DND-41 (cell line): ENCODE data around the gene FBXW12.
"Not testable (repeated sequence)": the region's sequence is repeated elsewhere in the genome, so short reads cannot be mapped to it uniquely, and the experiment has no call there.

Experiments
- ATAC-seq: fragments of 200-7000 bp; cut with Tn5 transposase; 3 replicates; pipeline ENCODE4 v1.9.1; 2021; ENCODE audit warnings: low read depth; ENCODE audit not compliant: insufficient read depth
- DNase-seq: peaks from one replicate; pipeline ENCODE4 v3.0.0-alpha.2; 2020
- H2AFZ ChIP-seq: 2 replicates; pipeline ENCODE4 v1.6.0; 2012; ENCODE audit warnings: low read depth, low read length
- H3K27ac ChIP-seq: 2 replicates; pipeline ENCODE4 v1.5.1; 2012; ENCODE audit warnings: low read length, inconsistent platforms
- H3K27me3 ChIP-seq: fragments of 200-600 bp; sonication (generic); 2 replicates; pipeline ENCODE4 v1.6.0; 2012; ENCODE audit warnings: low read length, mild to moderate bottlenecking, inconsistent platforms; ENCODE audit not compliant: insufficient read depth, poor library complexity
- H3K36me3 ChIP-seq: 2 replicates; pipeline ENCODE4 v1.5.1; 2012; ENCODE audit warnings: low read length, inconsistent platforms; ENCODE audit not compliant: insufficient read depth
- H3K4me1 ChIP-seq: 2 replicates; pipeline ENCODE4 v1.5.1; 2012; ENCODE audit warnings: mild to moderate bottlenecking, low read length; ENCODE audit not compliant: insufficient read depth
- H3K4me2 ChIP-seq: 2 replicates; pipeline ENCODE4 v1.6.0; 2012; ENCODE audit warnings: mild to moderate bottlenecking, moderate library complexity, low read length, inconsistent platforms; ENCODE audit not compliant: insufficient read depth
- H3K4me3 ChIP-seq, 2 experiments: fragments of 200-600 bp in 1 of 2; shearing (Covaris generic) in 1 of 2; 2 replicates each; pipeline ENCODE4 v1.5.1; 2012 to 2016; ENCODE audit warnings: inconsistent platforms in 2 of 2, low read length in 2 of 2, mild to moderate bottlenecking in 2 of 2, low read depth in 1 of 2, moderate library complexity in 1 of 2
- H3K79me2 ChIP-seq: 2 replicates; pipeline ENCODE4 v1.6.0; 2012; ENCODE audit warnings: low read length, inconsistent platforms; ENCODE audit not compliant: insufficient read depth
- H3K9ac ChIP-seq: 2 replicates; pipeline ENCODE4 v1.6.0; 2012; ENCODE audit warnings: low read depth, mild to moderate bottlenecking, inconsistent platforms, low read length, moderate library complexity
- H3K9me3 ChIP-seq: 2 replicates; pipeline ENCODE4 v1.5.1; 2012; ENCODE audit warnings: low read length, moderate library complexity, mild to moderate bottlenecking, inconsistent platforms; ENCODE audit not compliant: insufficient read depth, severe bottlenecking
- H4K20me1 ChIP-seq: 2 replicates; pipeline ENCODE4 v1.6.0; 2012; ENCODE audit warnings: low read length; ENCODE audit not compliant: insufficient read depth
- EZH2 ChIP-seq: IDR thresholded peaks from 3 replicates; pipeline ENCODE4 v1.6.1; 2012; ENCODE audit warnings: borderline replicate concordance, low read depth, mild to moderate bottlenecking, moderate library complexity, low read length, inconsistent platforms; ENCODE audit not compliant: severe bottlenecking
- TF ChIP-seq, protein P1 (sequence below): IDR thresholded peaks from 2 replicates; pipeline ENCODE4 v1.5.1; 2012; ENCODE audit warnings: borderline replicate concordance, low read length, moderate library complexity, mild to moderate bottlenecking; ENCODE audit not compliant: poor library complexity, severe bottlenecking; ENCODE audit errors: extremely low read depth

FBXW12 gene, protein sequence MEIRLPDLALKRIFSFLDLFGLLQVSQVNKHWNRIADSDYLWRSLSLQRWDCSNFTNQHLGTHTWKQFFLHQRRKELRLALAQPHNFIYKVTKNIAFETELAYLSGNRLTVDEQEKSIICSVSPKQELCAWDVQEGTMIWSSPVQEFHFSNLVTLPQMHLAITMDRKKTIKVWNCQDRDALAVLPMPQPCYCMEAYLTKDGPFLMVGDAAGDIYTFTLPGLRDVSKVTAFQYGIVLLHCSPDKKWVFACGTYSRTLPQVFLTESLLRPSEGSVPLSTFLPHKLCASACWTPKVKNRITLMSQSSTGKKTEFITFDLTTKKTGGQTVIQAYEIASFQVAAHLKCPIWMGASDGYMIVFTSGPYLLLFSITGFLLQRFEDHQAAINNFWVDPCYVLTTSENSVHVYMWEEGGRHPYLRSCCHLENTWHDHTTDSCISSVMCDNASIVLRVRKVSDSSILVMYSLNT

DNA sequence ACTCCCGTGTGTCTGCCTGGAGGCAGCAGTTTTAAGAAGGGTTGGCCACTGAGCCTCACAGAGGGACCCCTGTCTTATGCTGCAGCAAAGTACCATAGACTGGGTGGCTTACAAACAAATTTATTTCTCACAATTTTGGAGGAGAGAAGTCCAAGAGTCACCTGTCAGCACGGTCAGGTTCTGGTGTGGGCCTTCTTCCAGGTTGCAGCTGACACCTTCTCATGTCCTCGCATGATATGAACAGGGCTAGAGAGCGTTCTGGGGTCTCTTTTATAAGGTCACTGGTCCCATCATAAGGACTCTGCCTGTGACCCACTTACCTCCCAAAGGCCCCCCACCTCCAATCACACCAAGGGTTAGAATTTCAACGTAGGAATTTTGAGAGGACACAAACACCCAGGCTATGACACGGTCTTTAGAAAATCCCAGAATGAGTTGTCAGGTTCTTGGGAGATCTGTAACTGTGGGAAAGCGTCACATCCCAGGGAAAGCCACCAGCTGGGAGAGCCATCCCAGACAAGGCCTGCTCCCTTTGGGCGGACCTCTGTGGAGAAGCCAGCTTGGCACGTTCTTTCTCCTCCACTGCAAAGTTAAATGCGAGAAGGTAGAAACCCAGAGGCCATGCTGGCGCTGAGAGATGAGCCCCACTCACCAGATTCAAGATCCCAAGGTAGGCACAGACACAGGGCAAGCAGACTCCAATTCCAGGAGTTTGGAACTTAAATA, at the start of gene FBXW12:
FBXW12 (plus strand) TSS at position 569 of the 726 bp plus-strand sequence. CDS start 549 bp downstream, outside the sequence.
- no peak within 1 kb of the TSS for H3K4me3 ChIP-seq
- no peaks in the 10 kb centered on the region for H4K20me1 ChIP-seq
- ATAC-seq (no peak), DNase-seq (no peak)
- H3K27ac ChIP-seq, result no peak within 1 kb of the TSS
- H3K79me2 ChIP-seq, result no peaks in the 10 kb centered on the region
- H3K4me2 ChIP-seq, result no peak within 1 kb of the TSS
- peaks cover 4% of the 10 kb centered on the region for H3K27me3 ChIP-seq
- H3K9me3 ChIP-seq, result no peaks in the 10 kb centered on the region
- no peaks in the 10 kb centered on the region for H3K4me1 ChIP-seq
- H2AFZ ChIP-seq, result no peak within 1 kb of the TSS
- no peak for TF ChIP-seq EZH2
- H3K36me3 ChIP-seq, result no peaks in the 10 kb centered on the region
- no peak within 1 kb of the TSS for H3K9ac ChIP-seq

DNA sequence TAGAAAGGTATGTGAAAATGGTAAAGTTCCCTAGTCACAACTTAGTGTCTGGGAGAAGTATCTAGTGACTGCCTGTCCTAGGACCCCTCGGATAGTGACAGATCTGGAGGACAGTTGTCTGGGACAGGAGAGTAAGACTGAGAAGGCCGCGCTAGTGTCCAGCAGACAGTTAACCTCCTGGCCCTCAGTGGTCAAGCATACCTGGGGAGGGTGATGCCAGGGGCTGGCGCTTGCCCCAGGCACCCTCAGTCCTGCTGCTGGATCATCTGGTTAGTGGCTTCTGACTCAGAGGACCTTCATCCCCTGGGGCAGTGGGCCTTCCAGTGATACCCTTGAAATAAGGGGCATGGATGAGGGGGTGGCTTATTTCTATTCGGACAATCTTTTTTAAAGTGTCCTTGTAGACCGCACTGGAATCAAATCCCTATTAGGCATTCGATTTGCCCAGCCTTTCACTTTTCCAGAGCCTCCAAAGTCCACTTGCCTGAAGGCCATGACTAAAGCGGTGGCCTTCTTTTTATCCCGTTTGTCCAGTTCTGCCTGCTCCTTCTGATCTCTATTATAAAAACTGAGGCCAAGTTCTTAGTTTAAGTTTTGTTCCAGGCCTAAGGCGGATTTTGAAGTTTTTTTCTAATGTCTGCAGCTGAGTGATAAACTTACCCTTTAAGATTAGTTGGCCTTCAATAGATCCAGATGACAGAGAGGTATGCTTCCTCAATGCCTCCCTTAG, 40.1 kb upstream of the FBXW12 start:
- H3K79me2 ChIP-seq, H3K4me2 ChIP-seq, H3K9me3 ChIP-seq, H3K27ac ChIP-seq, H3K4me3 ChIP-seq, H2AFZ ChIP-seq, H4K20me1 ChIP-seq, H3K4me1 ChIP-seq, H3K9ac ChIP-seq, H3K36me3 ChIP-seq, DNase-seq, ATAC-seq: not testable (repeated sequence)
- H3K27me3 ChIP-seq, result peaks cover 19% of the 10 kb centered on the region

DNA sequence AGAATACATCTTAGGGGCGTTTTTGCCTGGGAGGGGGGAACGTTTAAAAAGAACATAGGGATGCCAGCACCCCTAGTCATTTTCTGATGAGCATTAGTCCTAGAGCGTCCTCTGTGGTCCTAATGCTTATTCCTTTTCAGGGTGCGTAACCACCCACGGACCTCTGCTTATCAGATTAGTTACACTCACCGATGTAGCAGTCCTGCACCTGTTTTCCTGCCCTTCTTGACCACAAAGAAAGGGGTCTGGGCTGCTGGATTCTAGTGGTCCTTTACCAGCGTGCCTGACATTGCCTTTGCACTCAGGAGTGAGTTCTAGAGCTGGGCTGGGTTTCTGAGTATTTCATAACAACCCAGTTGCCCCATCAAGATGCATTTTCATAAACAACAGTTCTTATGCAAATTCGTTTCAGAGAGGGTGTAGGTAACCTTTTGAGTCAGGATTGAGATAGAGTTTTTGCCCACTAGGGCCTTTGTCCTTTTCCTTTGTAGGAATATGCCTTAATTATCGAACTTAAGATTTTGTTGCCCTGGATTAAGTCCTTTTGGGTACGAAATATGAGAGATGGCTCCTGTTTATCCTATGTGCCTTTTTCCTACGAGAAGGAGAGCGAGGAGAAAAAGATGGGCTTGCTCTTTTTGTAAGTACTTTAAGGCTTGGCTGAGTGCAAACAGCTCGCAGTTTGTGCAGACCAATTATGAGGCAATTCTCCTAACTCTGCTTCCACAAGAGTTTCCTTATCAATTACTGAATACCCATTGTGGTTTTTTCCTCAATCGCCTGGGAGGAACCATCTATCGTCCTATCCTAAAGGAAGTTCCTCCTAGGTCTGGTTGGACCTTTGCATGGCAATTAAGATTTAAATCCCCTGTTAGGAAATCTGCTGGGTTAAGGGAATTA, 38.4 kb upstream of the FBXW12 start, which contains the start of gene SPINK8:
SPINK8 (minus strand) TSS at position 316 of the 900 bp plus-strand sequence. CDS start 5,320 bp downstream, outside the sequence.
- H3K36me3 ChIP-seq, H3K9me3 ChIP-seq, H3K4me2 ChIP-seq, H3K79me2 ChIP-seq, H3K27ac ChIP-seq, H4K20me1 ChIP-seq, H2AFZ ChIP-seq, ATAC-seq, DNase-seq, H3K9ac ChIP-seq, H3K4me1 ChIP-seq, H3K4me3 ChIP-seq: not testable (repeated sequence)
- peaks cover 11% of the 10 kb centered on the region for H3K27me3 ChIP-seq

DNA sequence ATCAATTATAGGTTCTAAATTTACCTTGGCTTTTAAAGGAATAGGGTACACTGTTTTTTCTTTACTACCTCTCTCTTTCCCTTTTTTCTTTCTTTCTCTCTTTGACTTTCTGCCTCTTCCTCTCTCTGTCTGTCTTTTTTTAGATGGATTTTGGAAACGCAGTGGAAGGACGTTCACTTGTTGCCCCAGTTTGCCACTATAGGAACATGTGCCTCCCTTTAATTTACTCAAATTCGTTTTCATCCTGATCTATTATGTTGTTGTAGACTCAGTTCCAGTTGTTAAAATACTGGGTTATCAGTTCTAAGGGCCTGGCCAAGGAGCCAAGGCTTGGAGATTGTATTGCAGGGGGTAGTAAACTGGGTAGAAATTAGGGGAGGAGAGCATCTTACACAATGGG, 37.4 kb upstream of the FBXW12 start:
- ATAC-seq, result no peak
- TF ChIP-seq, protein P1, sequence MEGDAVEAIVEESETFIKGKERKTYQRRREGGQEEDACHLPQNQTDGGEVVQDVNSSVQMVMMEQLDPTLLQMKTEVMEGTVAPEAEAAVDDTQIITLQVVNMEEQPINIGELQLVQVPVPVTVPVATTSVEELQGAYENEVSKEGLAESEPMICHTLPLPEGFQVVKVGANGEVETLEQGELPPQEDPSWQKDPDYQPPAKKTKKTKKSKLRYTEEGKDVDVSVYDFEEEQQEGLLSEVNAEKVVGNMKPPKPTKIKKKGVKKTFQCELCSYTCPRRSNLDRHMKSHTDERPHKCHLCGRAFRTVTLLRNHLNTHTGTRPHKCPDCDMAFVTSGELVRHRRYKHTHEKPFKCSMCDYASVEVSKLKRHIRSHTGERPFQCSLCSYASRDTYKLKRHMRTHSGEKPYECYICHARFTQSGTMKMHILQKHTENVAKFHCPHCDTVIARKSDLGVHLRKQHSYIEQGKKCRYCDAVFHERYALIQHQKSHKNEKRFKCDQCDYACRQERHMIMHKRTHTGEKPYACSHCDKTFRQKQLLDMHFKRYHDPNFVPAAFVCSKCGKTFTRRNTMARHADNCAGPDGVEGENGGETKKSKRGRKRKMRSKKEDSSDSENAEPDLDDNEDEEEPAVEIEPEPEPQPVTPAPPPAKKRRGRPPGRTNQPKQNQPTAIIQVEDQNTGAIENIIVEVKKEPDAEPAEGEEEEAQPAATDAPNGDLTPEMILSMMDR, result no peak
- no peak for TF ChIP-seq EZH2
- no peaks in the 10 kb centered on the region for H3K4me1 ChIP-seq

DNA sequence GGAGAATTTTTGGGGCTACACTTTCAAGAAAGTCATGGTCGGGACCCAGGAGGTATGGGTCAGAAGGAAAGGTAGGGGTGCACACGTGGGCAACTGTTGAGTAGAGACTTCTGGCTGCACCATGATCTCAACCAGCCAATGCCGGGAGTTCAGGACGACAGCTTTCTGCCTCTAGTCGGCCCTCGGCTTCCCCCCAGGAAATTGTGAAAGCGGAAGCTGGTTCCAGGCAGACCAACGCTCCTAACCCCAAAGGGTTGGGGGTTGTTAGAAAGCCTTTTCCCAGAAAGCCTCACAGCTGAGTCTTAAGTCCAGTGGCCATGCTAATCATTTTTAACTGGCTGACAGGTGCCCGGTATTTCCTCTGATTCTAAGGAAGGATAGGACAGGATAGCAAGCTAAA, 36.7 kb upstream of the FBXW12 start:
- not testable (repeated sequence) for DNase-seq, H3K4me3 ChIP-seq, H3K4me2 ChIP-seq, H3K27ac ChIP-seq, H3K9me3 ChIP-seq, ATAC-seq, H3K4me1 ChIP-seq, H3K27me3 ChIP-seq, H4K20me1 ChIP-seq, H2AFZ ChIP-seq, H3K36me3 ChIP-seq, H3K79me2 ChIP-seq, H3K9ac ChIP-seq

More for the DNA sequence above, 37.4 kb upstream of the FBXW12 start:
- no peaks in the 10 kb centered on the region for H3K36me3 ChIP-seq
- H3K9me3 ChIP-seq, result no peaks in the 10 kb centered on the region
- H3K4me2 ChIP-seq, result no peak overlapping the region
- no peak overlapping the region for H3K4me3 ChIP-seq
- no peaks in the 10 kb centered on the region for H3K79me2 ChIP-seq
- H3K27ac ChIP-seq, result no peak overlapping the region
- peaks cover 5% of the 10 kb centered on the region for H3K27me3 ChIP-seq
- H4K20me1 ChIP-seq, result no peaks in the 10 kb centered on the region
- DNase-seq, result no peak
- H3K9ac ChIP-seq, result no peak overlapping the region
- no peak overlapping the region for H2AFZ ChIP-seq

DNA sequence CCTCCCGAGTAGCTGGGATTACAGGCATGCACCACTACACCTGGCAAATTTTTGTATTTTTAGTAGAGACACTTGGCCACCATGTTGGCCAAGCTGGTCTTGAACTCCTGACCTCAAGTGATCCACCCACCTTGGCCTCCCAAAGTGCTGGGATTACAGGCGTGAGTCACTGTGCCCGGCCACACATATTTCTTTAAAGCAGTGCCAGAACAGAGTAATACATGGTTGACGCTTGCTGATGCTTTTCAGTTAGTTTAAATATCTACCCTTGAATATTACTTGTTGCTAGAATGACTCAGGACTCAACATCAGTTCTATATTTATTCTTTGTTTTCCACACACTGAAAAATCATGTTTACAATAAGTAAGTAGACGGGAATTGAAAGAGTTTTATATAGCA, 34.5 kb upstream of the FBXW12 start:
- H3K9ac ChIP-seq, H3K36me3 ChIP-seq, H3K27me3 ChIP-seq, H3K27ac ChIP-seq, H3K4me2 ChIP-seq, ATAC-seq, H4K20me1 ChIP-seq, H3K9me3 ChIP-seq, H3K4me3 ChIP-seq, H3K79me2 ChIP-seq, H2AFZ ChIP-seq, H3K4me1 ChIP-seq, DNase-seq: not testable (repeated sequence)
